Fibroblast of gingiva (primary cell): ENCODE measurements around the gene MARS1.
"Not testable (repeated sequence)": the region's sequence is repeated elsewhere in the genome, so short reads cannot be mapped to it uniquely, and the experiment has no call there.

ENCODE experiments used
- DNase-seq: peaks from one replicate; pipeline ENCODE4 v3.0.0-alpha.2; 2011; ENCODE audit warnings: low read depth

Gene MARS1

DNA sequence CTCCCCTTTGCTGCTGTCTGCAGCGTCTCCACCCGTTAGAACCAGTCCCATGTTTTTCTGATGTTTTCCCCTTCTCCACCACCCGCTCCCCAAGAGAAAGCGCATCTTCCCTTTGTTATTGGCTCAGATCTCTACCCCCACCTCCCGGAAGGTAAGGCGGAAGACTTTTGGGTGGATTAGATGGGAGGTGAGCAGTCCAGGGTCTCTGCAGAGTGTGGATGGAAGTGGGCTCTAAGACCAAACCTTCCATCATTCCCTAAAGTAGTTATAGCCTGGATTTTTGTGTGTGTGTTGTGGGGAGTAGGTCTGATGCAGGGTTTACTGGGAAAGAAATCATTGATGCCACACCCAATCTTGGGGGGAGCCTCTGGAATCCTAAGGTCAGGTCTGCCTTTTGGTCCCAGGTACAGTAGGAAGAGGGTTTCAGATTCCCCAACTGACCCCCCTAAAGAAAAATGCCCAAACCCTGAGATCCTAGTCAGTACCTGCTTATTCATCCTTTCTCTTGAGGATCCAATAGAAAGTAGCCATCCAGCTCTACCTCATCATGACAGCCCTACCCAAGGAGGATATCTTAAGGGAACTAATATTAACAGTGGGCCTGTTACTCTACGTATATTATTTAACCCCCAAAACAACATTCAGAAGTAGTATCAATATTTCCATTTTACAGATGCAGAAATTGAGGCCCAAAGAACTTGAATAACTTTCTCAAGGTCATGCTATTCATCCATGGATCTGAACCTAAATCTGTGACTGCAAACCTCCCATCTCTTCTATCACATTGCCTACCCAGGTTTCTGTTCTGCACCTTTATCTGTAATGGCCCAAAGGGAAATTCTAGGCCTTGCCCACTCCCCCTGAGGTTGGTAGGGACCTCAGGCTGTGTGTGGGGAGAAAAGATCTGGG is 63.0 kb downstream of the MARS1 start:
- DNase-seq, result no peak

DNA sequence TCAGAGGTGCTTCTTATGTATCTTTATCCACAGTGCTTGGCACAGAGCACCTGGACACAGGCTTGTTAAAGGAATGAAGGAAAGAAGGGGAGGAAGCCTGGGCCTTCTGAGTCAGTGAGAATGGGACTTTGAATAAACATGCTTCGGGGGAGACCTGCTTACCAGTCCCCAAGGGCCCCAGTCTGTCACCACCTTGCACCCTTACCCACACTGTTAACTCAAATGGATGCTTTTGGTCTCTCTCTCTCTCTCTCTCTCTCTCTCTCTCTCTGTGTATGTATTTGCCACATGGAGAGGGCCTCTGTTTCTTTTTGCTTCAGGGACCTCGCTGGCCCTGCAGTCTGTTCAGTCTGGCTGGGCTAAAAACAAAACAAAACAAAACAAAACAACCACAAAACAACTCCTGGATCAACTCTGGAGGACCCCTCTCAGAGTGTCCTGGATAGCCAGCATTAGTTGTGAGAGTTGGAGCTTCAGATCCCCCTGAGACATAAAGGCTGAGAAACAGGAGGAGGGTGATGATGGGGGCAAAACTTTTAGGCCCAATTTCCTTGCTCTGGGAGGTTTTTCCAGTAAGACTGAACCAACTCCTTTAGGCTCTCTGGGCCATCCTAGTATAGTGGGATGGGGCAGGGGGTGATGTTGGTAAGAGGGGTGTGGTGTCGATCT is 63.9 kb downstream of the MARS1 start:
- DNase-seq, result no peak

DNA sequence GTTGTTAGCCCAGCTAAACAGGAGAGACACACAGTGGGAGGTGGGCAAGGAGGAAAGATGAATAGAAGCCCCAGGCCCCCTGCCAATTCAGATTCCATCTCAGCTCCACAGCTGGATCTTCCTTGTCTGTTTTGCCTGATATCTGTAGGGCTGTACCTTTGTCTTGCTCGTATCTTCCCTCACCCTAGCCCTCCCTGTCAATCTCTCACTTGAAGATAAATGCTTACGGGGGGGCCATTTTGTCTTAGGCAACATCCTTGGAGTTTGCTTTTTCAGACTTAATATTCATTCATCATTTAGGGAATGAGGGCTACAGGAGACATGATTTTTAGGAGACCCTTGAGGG is 64.4 kb downstream of the MARS1 start:
- DNase-seq, result no peak

DNA sequence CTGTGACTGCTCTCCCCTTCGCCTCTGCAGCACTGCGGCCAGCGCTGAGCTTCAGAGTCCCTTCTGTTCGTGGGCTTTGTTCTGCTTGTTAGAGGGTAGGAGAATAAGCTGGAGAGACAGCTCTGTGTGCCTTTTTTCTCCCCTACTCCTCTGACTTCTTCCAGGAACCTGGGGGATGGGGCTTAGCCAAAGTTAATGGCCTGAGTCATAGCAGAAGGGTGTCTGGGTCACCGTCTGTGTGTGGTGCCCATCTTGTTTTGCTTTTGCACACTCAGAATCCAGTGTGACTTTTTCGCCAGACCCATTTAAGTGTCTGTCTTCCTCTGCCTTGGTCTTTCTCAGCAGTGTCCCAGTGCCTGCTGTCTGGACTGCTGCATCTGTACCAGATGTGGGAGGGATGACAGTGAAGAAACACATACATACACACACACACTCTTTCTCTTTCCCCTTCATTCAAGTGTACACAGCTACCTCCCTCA is 65.0 kb downstream of the MARS1 start:
- DNase-seq, result no peak

DNA sequence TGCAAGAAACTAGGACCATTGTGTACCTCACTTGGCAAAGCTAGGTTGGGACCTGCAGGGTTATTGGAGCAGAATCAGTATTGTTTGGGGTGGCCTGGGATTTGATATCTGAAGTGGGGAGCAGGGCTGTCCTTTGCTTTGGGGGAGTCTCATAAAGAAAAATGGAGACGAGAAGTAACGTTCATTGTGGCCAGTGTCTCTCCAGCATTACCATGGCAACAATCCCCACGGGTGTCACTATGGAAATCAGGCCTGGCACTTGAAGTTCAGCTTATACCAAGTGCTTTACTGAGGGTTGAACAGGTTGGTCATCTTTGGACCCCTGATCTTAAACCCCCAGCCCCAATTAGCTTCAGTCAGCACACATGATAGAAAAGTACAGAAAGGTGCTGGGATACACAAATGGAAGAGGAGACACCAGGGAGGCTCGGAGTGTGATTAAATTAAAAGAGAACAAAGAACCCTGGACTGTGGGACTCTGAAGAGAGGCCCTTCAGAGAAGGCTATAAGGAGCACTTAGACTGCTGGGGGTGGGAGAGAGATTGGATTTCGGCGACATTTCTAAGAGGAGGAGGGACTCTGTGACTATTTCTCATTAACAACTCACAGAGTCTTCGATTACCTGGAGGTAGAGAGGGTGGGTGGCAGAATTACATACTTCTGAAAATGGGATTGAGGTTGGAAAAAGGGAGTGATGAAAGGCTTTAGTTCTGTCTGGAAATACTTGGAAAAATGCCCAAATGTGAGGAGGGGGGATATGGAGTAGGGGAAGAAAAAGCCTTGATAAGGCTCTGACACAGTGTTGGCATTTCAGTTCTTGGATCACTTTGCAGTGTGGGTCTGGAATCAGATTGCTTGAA is 65.7 kb downstream of the MARS1 start:
- DNase-seq, result no peak

DNA sequence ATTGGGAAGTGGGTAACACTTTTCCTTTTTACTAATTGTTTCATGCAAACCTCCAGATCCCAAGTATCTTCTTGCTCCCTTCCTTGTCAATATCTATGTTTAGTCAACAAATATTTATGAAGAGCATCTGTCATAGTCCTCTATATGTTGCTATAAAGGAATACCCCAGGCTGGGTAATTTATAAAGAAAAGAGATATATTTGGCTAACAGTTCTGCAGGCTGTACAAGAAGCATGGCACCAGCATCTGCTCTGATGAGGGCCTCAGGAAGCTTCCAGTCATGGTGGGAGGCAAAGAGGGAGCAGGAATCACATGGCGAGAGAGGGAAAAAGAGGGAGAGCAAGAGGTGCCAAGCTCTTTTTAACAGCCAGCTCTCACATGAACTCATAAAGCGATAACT is 66.6 kb downstream of the MARS1 start:
- no peak for DNase-seq

DNA sequence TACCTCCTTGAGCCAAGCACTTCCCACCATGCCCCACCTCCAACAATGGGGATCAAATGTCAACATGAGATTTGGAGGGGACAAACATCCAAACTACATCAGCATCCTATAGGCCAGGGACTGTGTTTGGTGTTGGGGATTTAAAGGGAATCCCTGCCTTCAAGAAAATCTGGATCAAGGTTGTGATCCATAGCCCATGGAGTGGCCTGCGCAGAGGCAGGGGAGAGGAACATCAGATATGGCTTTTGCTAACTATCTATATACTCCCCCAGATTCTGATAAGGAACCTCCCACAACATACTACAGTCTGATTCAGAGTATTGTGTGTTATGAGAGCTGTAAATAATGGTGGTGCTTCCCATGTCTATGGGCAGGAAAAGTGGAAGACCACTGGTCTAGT is 67.0 kb downstream of the MARS1 start:
- no peak for DNase-seq

DNA sequence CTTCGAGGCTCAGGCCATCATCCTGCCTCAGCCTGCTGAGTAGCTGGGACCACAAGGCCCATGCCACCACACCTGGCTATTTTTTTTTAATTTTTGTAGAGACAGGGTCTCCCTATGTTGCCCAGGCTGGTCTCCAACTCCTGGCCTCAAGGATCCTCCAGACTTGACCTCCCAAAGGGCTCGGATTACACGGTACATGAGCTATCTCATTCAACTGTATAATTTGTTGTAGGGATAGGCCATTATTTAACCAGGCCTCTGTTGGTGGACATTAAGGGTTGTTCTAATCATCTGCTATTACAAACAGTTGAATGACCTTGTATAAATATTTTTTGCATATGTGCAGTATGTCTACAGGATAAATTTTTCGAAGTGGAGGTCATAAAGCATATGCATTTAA is 71.0 kb downstream of the MARS1 start:
- no peak for DNase-seq

DNA sequence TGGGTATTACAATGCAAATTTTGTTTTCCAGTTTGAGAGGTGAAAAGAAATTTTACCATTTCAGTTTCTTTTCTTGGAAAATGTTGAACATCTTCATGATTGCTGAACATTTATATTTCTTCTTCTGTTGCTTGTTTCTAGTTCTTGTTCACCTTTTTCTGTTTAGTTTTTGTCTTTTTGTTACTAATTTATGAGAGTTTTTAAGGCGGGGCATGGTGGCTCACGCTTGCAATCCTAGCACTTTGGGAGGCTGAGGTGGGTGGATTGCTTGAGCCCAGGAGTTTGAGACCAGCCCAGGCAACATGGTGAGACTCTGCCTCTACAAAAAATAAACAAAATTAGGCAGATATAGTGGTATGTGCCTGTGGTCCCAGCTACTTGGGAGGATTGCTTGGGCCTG is 72.6 kb downstream of the MARS1 start:
- no peak for DNase-seq

DNA sequence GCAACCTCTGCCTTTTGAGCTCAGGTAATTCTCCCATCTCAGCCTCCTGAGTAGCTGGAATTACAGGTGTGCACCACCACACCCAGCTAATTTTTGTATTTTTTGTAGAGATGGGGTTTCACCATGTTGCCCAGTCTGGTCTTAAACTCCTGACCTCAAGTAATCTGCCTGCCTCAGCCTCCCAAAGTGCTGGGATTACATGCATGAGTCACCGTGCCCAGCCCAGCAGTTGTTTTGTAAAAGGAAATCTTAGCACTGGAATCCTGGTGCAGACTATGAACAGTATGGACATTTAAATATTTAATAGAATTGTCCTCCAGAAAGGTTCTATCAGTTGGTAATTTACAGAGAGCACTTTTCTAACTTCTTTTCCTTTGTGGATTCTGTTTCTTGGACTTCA is 73.2 kb downstream of the MARS1 start:
- DNase-seq, result not testable (repeated sequence)

DNA sequence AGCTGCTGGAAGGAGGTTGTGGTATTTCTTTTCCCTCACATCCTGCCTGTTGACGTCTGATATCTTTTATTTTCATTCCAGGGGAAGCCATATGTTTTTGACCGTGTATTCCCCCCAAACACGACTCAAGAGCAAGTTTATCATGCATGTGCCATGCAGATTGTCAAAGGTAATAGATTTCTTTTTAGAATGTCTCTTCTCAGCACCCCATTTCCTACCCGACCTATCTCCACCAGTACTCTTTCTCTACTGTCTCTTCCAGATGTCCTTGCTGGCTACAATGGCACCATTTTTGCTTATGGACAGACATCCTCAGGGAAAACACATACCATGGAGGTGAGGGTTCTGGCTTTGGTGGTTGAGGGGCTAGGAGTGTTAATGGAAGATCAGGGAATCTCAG is 75.5 kb downstream of the MARS1 start:
- no peak for DNase-seq

DNA sequence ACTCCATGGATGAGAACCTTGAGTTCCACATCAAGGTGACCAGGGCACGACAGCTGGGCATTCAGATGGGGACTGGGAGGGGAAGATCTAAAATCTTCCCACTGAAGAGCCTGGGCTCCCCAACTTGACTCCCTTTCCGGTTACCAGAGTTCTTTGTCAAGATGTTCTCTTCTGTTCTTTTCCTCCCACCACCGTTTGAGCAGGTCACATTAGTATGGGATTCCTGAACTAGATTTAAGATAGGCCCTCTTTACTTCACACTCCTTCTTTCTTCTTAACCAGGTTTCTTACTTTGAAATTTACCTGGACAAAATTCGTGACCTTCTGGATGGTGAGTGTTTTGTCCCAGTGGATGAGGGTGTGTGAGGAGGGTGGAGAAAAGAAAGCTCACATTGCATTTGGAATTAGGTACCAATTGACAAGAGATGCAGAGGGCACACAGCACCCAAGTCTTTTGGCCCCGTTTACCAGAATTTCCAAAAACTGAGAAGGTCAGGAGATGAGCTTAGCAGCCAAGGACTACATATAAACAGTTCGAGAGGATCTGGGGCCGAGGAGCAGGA is 76.4 kb downstream of the MARS1 start:
- no peak for DNase-seq
